Uterus (tissue), 4 donors: Measurements from ENCODE around the gene KCTD13. TPM values are rescaled to one million over a fixed set of nuclear protein-coding genes. Genes with fewer than 3 reads are reported as not detected.

ENCODE experiments used
- DNase-seq, 2 donors: peaks; one replicate each; pipeline ENCODE4 v3.0.0-alpha.2; 2019 to 2020
- H3K27ac ChIP-seq, 2 donors: fragments of 200-600 bp; sonication (generic); 1 replicate in 1 of 2; 2 replicates in 1 of 2; pipeline ENCODE4 v1.5.1; 2016 to 2018
- H3K27me3 ChIP-seq, 2 donors: fragments of 200-600 bp; sonication (generic); one replicate each; pipeline ENCODE4 v1.5.1; 2018 to 2019; ENCODE audit warnings: control low read depth in 1 of 2
- H3K36me3 ChIP-seq, 2 donors: fragments of 200-600 bp; sonication (generic); one replicate each; pipeline ENCODE4 v1.5.1; 2019; ENCODE audit warnings: control low read depth in 1 of 2
- H3K4me1 ChIP-seq, 2 donors: fragments of 200-600 bp; sonication (generic); one replicate each; pipeline ENCODE4 v1.5.1; 2018 to 2019; ENCODE audit warnings: control low read depth in 1 of 2
- H3K4me3 ChIP-seq, 2 donors: fragments of 200-600 bp; sonication (generic); 1 replicate in 1 of 2; 2 replicates in 1 of 2; pipeline ENCODE4 v1.5.1; 2018 to 2019; ENCODE audit warnings: mild to moderate bottlenecking in 1 of 2
- H3K9me3 ChIP-seq, 2 donors: fragments of 200-600 bp; sonication (generic); one replicate each; pipeline ENCODE4 v1.5.1; 2019; ENCODE audit warnings: control low read depth in 1 of 2
- CTCF ChIP-seq, 4 experiments: fragments of 200-600 bp in 2 of 4; fragments of 450-650 bp in 2 of 4; sonication (generic) in 2 of 4; IDR thresholded peaks; one replicate each; pipeline ENCODE4 v1.5.1; 2016 to 2019; ENCODE audit warnings: antibody characterized with exemption in 4 of 4, mild to moderate bottlenecking in 2 of 4, moderate library complexity in 1 of 4
- POLR2A ChIP-seq, 2 donors: fragments of 450-650 bp; IDR thresholded peaks; one replicate each; pipeline ENCODE4 v1.6.1; 2016; ENCODE audit warnings: antibody characterized with exemption in 2 of 2, mild to moderate bottlenecking in 1 of 2, moderate library complexity in 1 of 2
- intact Hi-C: fragments of 100-400 bp; cut with DNase I; formaldehyde crosslinking; loops from one replicate; pipeline ENCODE4 v1.15.1; 2023; ENCODE audit warnings: low total_unique reads
- total RNA-seq, 4 donors: library from RNA; depleted of rRNA in 3 of 4; stranded (reverse); fragments of >200 nt in 3 of 4; gene quantifications; one replicate each; pipeline versions ENCODE4 v1.1.0 to v1.2.4, GENCODE V29; 2014 to 2023
- donor health status: DM: yes; HTN: yes; CAD: no.

The KCTD13 gene
- total RNA-seq, 4 donors from 2014 or later = 1.8 to 33.3 (median 14.6) TPM

- no peaks in the 10 kb centered on the region for H3K4me1 ChIP-seq
- H3K27me3 ChIP-seq = no peaks in the 10 kb centered on the region
- H3K27ac ChIP-seq = no peak overlapping the region
- no peak for TF ChIP-seq CTCF (IDR thresholded peaks at IDR 0.05)
- no peak for TF ChIP-seq POLR2A (IDR thresholded peaks at IDR 0.05)
- no peaks in the 10 kb centered on the region for H3K9me3 ChIP-seq
- no peak for DNase-seq
- H3K36me3 ChIP-seq = no peaks in the 10 kb centered on the region
- H3K4me3 ChIP-seq = no peak overlapping the region
- intact Hi-C loops = no loop called here
These were observed 42.0 kb downstream of the KCTD13 start for GRCh38 chr16:29883987-29884386.

GRCh38 chr16:29881050-29881449, 45.0 kb downstream of the KCTD13 start:
- intact Hi-C loops = no loop called here
- no peak for DNase-seq
- H3K9me3 ChIP-seq = no peaks in the 10 kb centered on the region
- H3K27me3 ChIP-seq = peaks cover 0 to 3% of the 10 kb centered on the region in 2 donors
- no peak overlapping the region for H3K27ac ChIP-seq
- TF ChIP-seq CTCF (IDR thresholded peaks at IDR 0.05) (no peak), POLR2A (IDR thresholded peaks at IDR 0.05) (no peak)
- H3K36me3 ChIP-seq = no peaks in the 10 kb centered on the region
- H3K4me1 ChIP-seq = no peaks in the 10 kb centered on the region
- no peak overlapping the region for H3K4me3 ChIP-seq

GRCh38 chr16:29878172-29878571, 47.9 kb downstream of the KCTD13 start:
- H3K4me3 ChIP-seq = no peak overlapping the region
- no peak overlapping the region for H3K27ac ChIP-seq
- no peak for TF ChIP-seq POLR2A (IDR thresholded peaks at IDR 0.05)
- TF ChIP-seq CTCF (IDR thresholded peaks at IDR 0.05) = no peak
- H3K4me1 ChIP-seq = no peaks in the 10 kb centered on the region
- H3K36me3 ChIP-seq = no peaks in the 10 kb centered on the region
- H3K9me3 ChIP-seq = no peaks in the 10 kb centered on the region
- DNase-seq = no peak
- intact Hi-C loops = no loop called here
- peaks cover 0 to 3% of the 10 kb centered on the region in 2 donors for H3K27me3 ChIP-seq

- Histone ChIP-seq H3K36me3 (no peaks in the 10 kb centered on the region), H3K9me3 (no peaks in the 10 kb centered on the region), H3K4me1 (no peaks in the 10 kb centered on the region), H3K27ac (no peak overlapping the region), H3K4me3 (no peak overlapping the region), H3K27me3 (peaks cover 0 to 3% of the 10 kb centered on the region in 2 donors)
- intact Hi-C loops = no loop called here
- no peak for TF ChIP-seq CTCF (IDR thresholded peaks at IDR 0.05)
- no peak for TF ChIP-seq POLR2A (IDR thresholded peaks at IDR 0.05)
- no peak for DNase-seq
These were observed 48.6 kb downstream of the KCTD13 start for GRCh38 chr16:29877266-29877961.

GRCh38 chr16:29876594-29877249, 49.3 kb downstream of the KCTD13 start:
- H3K27ac ChIP-seq = no peak overlapping the region
- TF ChIP-seq CTCF (IDR thresholded peaks at IDR 0.05) = no peak
- H3K27me3 ChIP-seq = peaks cover 0 to 3% of the 10 kb centered on the region in 2 donors
- intact Hi-C loops = no loop called here
- no peak overlapping the region for H3K4me3 ChIP-seq
- H3K36me3 ChIP-seq = no peaks in the 10 kb centered on the region
- no peaks in the 10 kb centered on the region for H3K9me3 ChIP-seq
- DNase-seq = no peak
- H3K4me1 ChIP-seq = no peaks in the 10 kb centered on the region
